H1 (cell line): ENCODE data around the gene TSPAN3. TPM values are rescaled to one million over a fixed set of nuclear protein-coding genes. Genes with fewer than 3 reads are reported as not detected.

Source experiments
- BACH1 ChIP-seq: IDR thresholded peaks from 2 replicates; pipeline ENCODE4 v1.6.1; 2012; ENCODE audit warnings: low read length, improper control_type of control experiment
- BCL11A ChIP-seq, 2 experiments: IDR thresholded peaks; one replicate each; pipeline ENCODE4 v1.6.1; 2011; ENCODE audit warnings: low read depth in 2 of 2, low read length in 2 of 2, mild to moderate bottlenecking in 2 of 2
- CREB1 ChIP-seq: IDR thresholded peaks from 2 replicates; pipeline ENCODE4 v1.6.1; 2012; ENCODE audit warnings: inconsistent platforms
- GABPA ChIP-seq: IDR thresholded peaks from 2 replicates; pipeline ENCODE4 v1.6.1; 2011; ENCODE audit warnings: mild to moderate bottlenecking, low read length, moderate library complexity, borderline replicate concordance; ENCODE audit not compliant: insufficient read depth
- KDM5A ChIP-seq: fragments of 200-600 bp; IDR thresholded peaks from 2 replicates; pipeline ENCODE4 v1.7.1; 2012; ENCODE audit warnings: mild to moderate bottlenecking, low read length, inconsistent platforms, mixed read lengths
- RXRA ChIP-seq: IDR thresholded peaks from 2 replicates; pipeline ENCODE4 v1.6.1; 2011; ENCODE audit warnings: low read depth, mild to moderate bottlenecking, low read length, moderate library complexity; ENCODE audit not compliant: insufficient read depth
- SP1 ChIP-seq: IDR thresholded peaks from 2 replicates; pipeline ENCODE4 v1.6.1; 2011; ENCODE audit warnings: low read depth, low read length
- TAF1 ChIP-seq: IDR thresholded peaks from 2 replicates; pipeline ENCODE4 v1.6.1; 2011; ENCODE audit warnings: mild to moderate bottlenecking, low read depth, low read length
- polyA plus RNA-seq, 7 experiments: library from polyadenylated mRNA; depleted of rRNA in 3 of 7; stranded (reverse) in 5 of 7; unstranded in 2 of 7; fragments of >200 nt in 5 of 7; fragments of 200-250 nt in 2 of 7; gene quantifications; 1 replicate in 5 of 7; 2 replicates in 1 of 7; 4 replicates in 1 of 7; pipeline versions ENCODE4 v1.2.1 to v1.2.3, GENCODE V29; 2011 to 2013; ENCODE audit warnings: missing spikeins in 2 of 7, mixed read lengths in 2 of 7
- total RNA-seq: library from RNA; stranded (reverse); fragmentation: NEBNext Ultra II Directional; extraction: Animal tissue kit (Norgen Biotek cat#: 25700); gene quantifications from 2 replicates; pipeline ENCODE4 v1.2.1, GENCODE V29; 2021

The TSPAN3 gene
- total and polyA plus RNA-seq, 2 of the 8 experiments (the other 6 are each of a cell fraction or from before 2014, with no cell fraction given) = 107 to 238 TPM

DNA sequence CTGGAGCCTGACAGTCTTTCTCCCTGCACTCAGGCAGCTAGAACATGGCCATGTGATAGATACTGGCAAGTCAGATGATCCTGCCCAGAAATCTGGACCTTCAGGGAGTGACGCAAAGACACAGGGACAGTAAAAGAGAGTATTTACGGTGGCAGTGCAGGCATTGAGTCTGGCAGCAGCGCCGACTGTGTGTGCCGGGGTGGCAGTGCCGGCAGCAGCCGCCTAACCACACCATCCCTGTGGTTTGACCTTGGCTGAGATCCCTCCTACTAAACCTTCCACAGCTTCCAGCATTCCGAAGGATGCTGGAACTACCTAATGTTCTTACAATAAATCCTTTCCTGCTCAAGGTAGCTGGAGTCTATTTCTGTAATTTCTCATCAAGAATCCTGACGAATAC is 4.6 kb upstream of the TSPAN3 start (continued):
- no peak for TF ChIP-seq GABPA
- no peak for TF ChIP-seq SP1
- TF ChIP-seq CREB1 = no peak
- TF ChIP-seq TAF1 = no peak
- no peak for TF ChIP-seq RXRA
- no peak for TF ChIP-seq KDM5A
- TF ChIP-seq BCL11A (IDR thresholded peaks at IDR 0.05; ENCODE audit: low read depth in 2 of 2, low read length in 2 of 2) = no peak
- no peak for TF ChIP-seq BACH1
